ENCODE measurements around the gene SRCAP. TPM values are rescaled to one million over a fixed set of nuclear protein-coding genes. Genes with fewer than 3 reads are reported as not detected.

The SRCAP gene
- total RNA-seq, 1 donor from 2014 or later, result 17.2 TPM

GRCh38 chr16:30728899-30729672 lies 30.1 kb downstream of the SRCAP start:
- Histone ChIP-seq H3K27me3 (ENCODE audit: control insufficient read depth in 3 of 3, insufficient read depth in 3 of 3, low read length in 3 of 3) (no peaks in the 10 kb centered on the region), H3K9me3 (ENCODE audit: control insufficient read depth in 3 of 3, low read length in 3 of 3) (no peaks in the 10 kb centered on the region), H3K4me1 (ENCODE audit: control insufficient read depth in 3 of 3, insufficient read depth in 3 of 3, low read length in 3 of 3) (no peaks in the 10 kb centered on the region), H3K4me3 (ENCODE audit: low read length in 3 of 3) (no peak overlapping the region), H3K9ac (ENCODE audit: low read depth in 1 of 3, low read length in 3 of 3) (no peak overlapping the region), H3K36me3 (ENCODE audit: control insufficient read depth in 3 of 3, insufficient read depth in 3 of 3, low read length in 3 of 3) (peaks cover 54 to 60% (median 59%) of the 10 kb centered on the region in 3 donors), H3K27ac (ENCODE audit: low read depth, low read length) (peak overlapping the region; percentile 25)

DNA sequence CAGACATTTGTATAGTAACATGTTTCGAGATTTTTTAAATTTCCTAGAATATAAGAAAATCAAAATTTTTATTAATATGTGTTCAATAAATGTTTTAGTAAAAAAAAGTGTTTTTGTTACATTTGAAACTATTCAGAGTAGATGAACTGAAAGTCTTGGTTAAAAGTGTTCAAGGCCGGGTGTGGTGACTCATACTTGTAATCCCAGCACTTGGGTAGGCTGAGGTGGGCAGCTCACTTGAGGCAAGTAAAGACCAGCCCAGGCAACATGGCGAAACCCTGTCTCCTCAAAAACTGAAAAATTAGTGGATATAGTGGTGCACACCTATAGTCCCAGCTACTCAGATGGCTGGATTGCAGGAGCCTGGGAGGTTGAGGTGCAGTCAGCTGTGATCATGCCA lies 32.4 kb downstream of the SRCAP start:
- Histone ChIP-seq H3K9ac (ENCODE audit: low read depth in 1 of 3, low read length in 3 of 3) (no peak overlapping the region), H3K4me3 (ENCODE audit: low read length in 3 of 3) (no peak overlapping the region), H3K9me3 (ENCODE audit: control insufficient read depth in 3 of 3, low read length in 3 of 3) (no peaks in the 10 kb centered on the region), H3K27me3 (ENCODE audit: control insufficient read depth in 3 of 3, insufficient read depth in 3 of 3, low read length in 3 of 3) (no peaks in the 10 kb centered on the region), H3K27ac (ENCODE audit: low read depth, low read length) (no peak overlapping the region), H3K4me1 (ENCODE audit: control insufficient read depth in 3 of 3, insufficient read depth in 3 of 3, low read length in 3 of 3) (no peaks in the 10 kb centered on the region), H3K36me3 (ENCODE audit: control insufficient read depth in 3 of 3, insufficient read depth in 3 of 3, low read length in 3 of 3) (peaks cover 58 to 61% (median 61%) of the 10 kb centered on the region in 3 donors)

DNA sequence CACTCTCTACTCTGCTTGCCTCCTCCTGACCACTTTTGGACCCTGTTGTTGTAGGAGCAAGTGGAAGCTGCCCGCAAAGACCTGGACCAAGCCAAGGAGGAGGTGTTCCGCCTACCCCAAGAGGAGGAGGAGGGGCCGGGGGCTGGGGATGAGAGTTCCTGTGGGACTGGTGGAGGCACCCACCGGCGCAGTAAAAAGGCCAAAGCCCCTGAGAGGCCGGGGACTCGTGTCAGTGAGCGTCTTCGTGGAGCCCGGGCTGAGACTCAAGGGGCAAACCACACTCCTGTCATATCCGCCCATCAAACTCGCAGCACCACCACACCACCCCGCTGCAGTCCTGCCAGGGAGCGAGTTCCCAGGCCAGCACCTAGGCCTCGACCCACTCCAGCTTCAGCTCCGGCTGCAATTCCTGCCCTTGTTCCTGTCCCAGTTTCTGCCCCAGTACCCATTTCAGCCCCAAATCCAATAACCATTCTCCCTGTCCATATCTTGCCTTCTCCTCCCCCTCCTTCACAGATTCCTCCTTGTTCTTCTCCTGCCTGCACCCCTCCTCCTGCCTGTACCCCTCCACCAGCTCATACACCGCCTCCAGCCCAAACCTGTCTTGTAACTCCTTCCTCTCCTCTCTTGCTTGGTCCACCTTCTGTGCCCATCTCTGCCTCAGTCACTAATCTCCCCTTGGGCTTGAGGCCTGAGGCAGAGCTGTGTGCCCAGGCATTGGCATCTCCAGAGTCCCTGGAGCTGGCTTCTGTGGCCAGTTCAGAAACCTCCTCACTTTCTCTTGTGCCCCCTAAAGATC lies 38.2 kb downstream of the SRCAP start:
- no peak overlapping the region for H3K9ac ChIP-seq (ENCODE audit: low read depth in 1 of 3, low read length in 3 of 3)
- no peaks in the 10 kb centered on the region for H3K27me3 ChIP-seq (ENCODE audit: control insufficient read depth in 3 of 3, insufficient read depth in 3 of 3, low read length in 3 of 3)
- peaks cover 67 to 74% (median 67%) of the 10 kb centered on the region in 3 donors for H3K36me3 ChIP-seq (ENCODE audit: control insufficient read depth in 3 of 3, insufficient read depth in 3 of 3, low read length in 3 of 3)
- H3K27ac ChIP-seq (ENCODE audit: low read depth, low read length), result no peak overlapping the region
- H3K4me3 ChIP-seq (ENCODE audit: low read length in 3 of 3), result no peak overlapping the region
- peaks cover 7 to 15% (median 8%) of the 10 kb centered on the region in 3 donors for H3K4me1 ChIP-seq (ENCODE audit: control insufficient read depth in 3 of 3, insufficient read depth in 3 of 3, low read length in 3 of 3)
- no peaks in the 10 kb centered on the region for H3K9me3 ChIP-seq (ENCODE audit: control insufficient read depth in 3 of 3, low read length in 3 of 3)

GRCh38 chr16:30737794-30738648 lies 39.0 kb downstream of the SRCAP start:
- H3K4me1 ChIP-seq (ENCODE audit: control insufficient read depth in 3 of 3, insufficient read depth in 3 of 3, low read length in 3 of 3), result peaks cover 7 to 15% (median 8%) of the 10 kb centered on the region in 3 donors
- no peak overlapping the region for H3K9ac ChIP-seq (ENCODE audit: low read depth in 1 of 3, low read length in 3 of 3)
- H3K36me3 ChIP-seq (ENCODE audit: control insufficient read depth in 3 of 3, insufficient read depth in 3 of 3, low read length in 3 of 3), result peaks cover 59 to 67% (median 62%) of the 10 kb centered on the region in 3 donors
- H3K27me3 ChIP-seq (ENCODE audit: control insufficient read depth in 3 of 3, insufficient read depth in 3 of 3, low read length in 3 of 3), result no peaks in the 10 kb centered on the region
- no peak overlapping the region for H3K27ac ChIP-seq (ENCODE audit: low read depth, low read length)
- no peak overlapping the region for H3K4me3 ChIP-seq (ENCODE audit: low read length in 3 of 3)
- no peaks in the 10 kb centered on the region for H3K9me3 ChIP-seq (ENCODE audit: control insufficient read depth in 3 of 3, low read length in 3 of 3)

- Histone ChIP-seq H3K4me3 (ENCODE audit: low read length in 3 of 3) (no peak overlapping the region), H3K36me3 (ENCODE audit: control insufficient read depth in 3 of 3, insufficient read depth in 3 of 3, low read length in 3 of 3) (peaks cover 50 to 62% (median 52%) of the 10 kb centered on the region in 3 donors), H3K27ac (ENCODE audit: low read depth, low read length) (no peak overlapping the region), H3K9ac (ENCODE audit: low read depth in 1 of 3, low read length in 3 of 3) (no peak overlapping the region), H3K9me3 (ENCODE audit: control insufficient read depth in 3 of 3, low read length in 3 of 3) (no peaks in the 10 kb centered on the region), H3K4me1 (ENCODE audit: control insufficient read depth in 3 of 3, insufficient read depth in 3 of 3, low read length in 3 of 3) (peaks cover 7 to 15% (median 8%) of the 10 kb centered on the region in 3 donors), H3K27me3 (ENCODE audit: control insufficient read depth in 3 of 3, insufficient read depth in 3 of 3, low read length in 3 of 3) (no peaks in the 10 kb centered on the region)
Measured at GRCh38 chr16:30738984-30739951, 40.3 kb downstream of the SRCAP start.

DNA sequence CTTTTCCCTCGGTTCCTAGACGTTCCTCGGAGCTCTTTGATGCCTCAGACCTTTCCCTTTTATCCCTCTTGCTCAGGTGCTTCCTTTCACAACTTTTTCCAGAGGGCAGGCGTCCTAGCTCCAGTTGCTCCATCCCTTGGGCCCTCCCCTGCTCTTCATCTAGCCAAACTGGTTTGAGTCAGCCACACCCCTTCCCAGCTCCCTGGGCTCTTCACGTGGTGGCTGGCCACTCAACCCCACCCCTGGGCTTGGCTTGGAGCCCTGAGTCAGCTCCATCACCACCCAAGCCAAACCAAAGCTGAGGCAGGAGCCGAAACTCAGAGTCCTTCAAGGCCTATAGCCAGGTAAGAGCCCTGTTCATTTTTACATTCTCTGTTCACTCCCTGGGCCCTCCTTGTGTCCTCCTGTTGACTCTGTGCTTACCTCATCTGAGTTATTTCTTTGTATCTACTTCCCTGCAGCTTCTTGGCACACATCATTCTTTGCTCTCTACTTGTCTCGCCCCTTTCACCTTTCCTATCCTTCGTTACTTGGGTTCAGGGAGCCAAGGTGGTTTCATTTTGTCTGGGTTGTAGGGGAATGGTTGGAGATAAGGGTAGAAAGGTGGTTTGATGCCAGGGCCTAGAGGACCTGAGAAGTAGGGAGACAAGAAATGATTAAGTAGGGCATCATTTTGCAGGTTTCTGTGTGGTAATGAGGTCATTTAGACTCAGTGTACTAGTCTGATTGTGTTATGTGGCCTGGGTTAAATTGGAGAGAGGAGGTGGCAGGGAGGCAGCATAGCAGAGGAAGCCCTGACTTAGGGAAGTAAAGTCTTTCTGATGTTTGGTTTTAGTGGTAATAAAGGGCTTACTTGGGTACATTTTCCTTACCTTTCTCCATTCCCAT lies 41.6 kb downstream of the SRCAP start:
- no peaks in the 10 kb centered on the region for H3K9me3 ChIP-seq (ENCODE audit: control insufficient read depth in 3 of 3, low read length in 3 of 3)
- H3K36me3 ChIP-seq (ENCODE audit: control insufficient read depth in 3 of 3, insufficient read depth in 3 of 3, low read length in 3 of 3), result peaks cover 42 to 55% (median 49%) of the 10 kb centered on the region in 3 donors
- H3K4me3 ChIP-seq (ENCODE audit: low read length in 3 of 3), result peak overlapping the region in 2 of 3 donors; percentile 15 to 59
- peaks cover 7 to 15% (median 8%) of the 10 kb centered on the region in 3 donors for H3K4me1 ChIP-seq (ENCODE audit: control insufficient read depth in 3 of 3, insufficient read depth in 3 of 3, low read length in 3 of 3)
- H3K27me3 ChIP-seq (ENCODE audit: control insufficient read depth in 3 of 3, insufficient read depth in 3 of 3, low read length in 3 of 3), result no peaks in the 10 kb centered on the region
- H3K9ac ChIP-seq (ENCODE audit: low read depth in 1 of 3, low read length in 3 of 3), result peak overlapping the region in 1 of 3 donors; percentile 54
- H3K27ac ChIP-seq (ENCODE audit: low read depth, low read length), result no peak overlapping the region

- H3K4me1 ChIP-seq (ENCODE audit: control insufficient read depth in 3 of 3, insufficient read depth in 3 of 3, low read length in 3 of 3), result peaks cover 7 to 15% (median 8%) of the 10 kb centered on the region in 3 donors
- peaks cover 33 to 46% (median 40%) of the 10 kb centered on the region in 3 donors for H3K36me3 ChIP-seq (ENCODE audit: control insufficient read depth in 3 of 3, insufficient read depth in 3 of 3, low read length in 3 of 3)
- H3K9ac ChIP-seq (ENCODE audit: low read depth in 1 of 3, low read length in 3 of 3), result no peak overlapping the region
- H3K9me3 ChIP-seq (ENCODE audit: control insufficient read depth in 3 of 3, low read length in 3 of 3), result no peaks in the 10 kb centered on the region
- H3K27ac ChIP-seq (ENCODE audit: low read depth, low read length), result no peak overlapping the region
- no peaks in the 10 kb centered on the region for H3K27me3 ChIP-seq (ENCODE audit: control insufficient read depth in 3 of 3, insufficient read depth in 3 of 3, low read length in 3 of 3)
- no peak overlapping the region for H3K4me3 ChIP-seq (ENCODE audit: low read length in 3 of 3)
Measured at GRCh38 chr16:30741461-30741914, 42.5 kb downstream of the SRCAP start.

DNA sequence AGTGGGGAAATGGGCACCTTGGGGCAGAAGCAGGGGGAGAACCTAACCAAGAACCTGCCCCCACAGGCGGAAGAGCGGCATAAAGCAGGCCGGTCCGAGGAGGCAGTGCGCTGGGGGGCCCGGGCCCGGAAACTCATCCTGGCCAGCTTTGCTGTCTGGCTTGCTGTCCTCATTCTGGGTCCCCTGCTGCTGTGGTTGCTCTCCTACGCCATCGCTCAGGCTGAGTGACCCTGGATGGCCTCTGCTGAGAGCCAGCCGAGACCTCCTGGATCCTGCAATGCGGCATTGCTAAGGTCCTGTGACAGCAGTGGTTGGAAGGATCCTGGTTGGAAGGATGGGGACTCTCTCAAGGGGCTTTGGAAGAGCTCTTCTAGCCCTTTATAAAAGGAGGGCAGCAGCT lies 44.7 kb downstream of the SRCAP start:
- Histone ChIP-seq H3K9ac (ENCODE audit: low read depth in 1 of 3, low read length in 3 of 3) (no peak overlapping the region), H3K4me3 (ENCODE audit: low read length in 3 of 3) (no peak overlapping the region), H3K4me1 (ENCODE audit: control insufficient read depth in 3 of 3, insufficient read depth in 3 of 3, low read length in 3 of 3) (peaks cover 13 to 22% (median 15%) of the 10 kb centered on the region in 3 donors), H3K27ac (ENCODE audit: low read depth, low read length) (peak overlapping the region; percentile 61), H3K27me3 (ENCODE audit: control insufficient read depth in 3 of 3, insufficient read depth in 3 of 3, low read length in 3 of 3) (no peaks in the 10 kb centered on the region), H3K36me3 (ENCODE audit: control insufficient read depth in 3 of 3, insufficient read depth in 3 of 3, low read length in 3 of 3) (peaks cover 12 to 25% (median 18%) of the 10 kb centered on the region in 3 donors), H3K9me3 (ENCODE audit: control insufficient read depth in 3 of 3, low read length in 3 of 3) (no peaks in the 10 kb centered on the region)
